HG03432 (cell line): ENCODE results near the gene GRIA4.
"Not testable (repeated sequence)": the region's sequence is repeated elsewhere in the genome, so short reads cannot be mapped to it uniquely, and the experiment has no call there.

Experiments
- ATAC-seq: cut with Tn5 transposase; IDR thresholded peaks from one replicate; pipeline ENCODE4 v1.9.1; 2021; ENCODE audit warnings: mild to moderate bottlenecking, moderate library complexity; ENCODE audit not compliant: unreplicated experiment

GRIA4 gene

DNA sequence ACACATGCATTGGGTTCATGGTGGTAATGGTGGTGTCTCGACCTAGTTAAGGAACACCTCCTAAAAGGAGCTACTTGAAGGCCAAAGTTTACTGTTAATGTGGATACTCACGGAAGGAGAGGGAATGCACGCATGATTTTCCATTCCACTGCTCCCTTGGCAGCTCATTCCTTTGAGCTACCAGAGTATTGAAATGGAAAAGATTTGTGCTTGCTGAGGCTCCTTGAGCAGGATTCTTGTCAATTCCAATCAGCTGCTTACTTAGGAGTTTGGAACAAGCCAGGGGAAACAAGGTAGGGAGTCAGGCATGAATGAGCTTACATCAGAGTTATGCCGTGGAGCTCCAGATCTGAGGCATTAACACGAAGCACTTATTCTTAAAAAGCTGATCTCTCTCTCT, 108.8 kb downstream of the GRIA4 start:
- ATAC-seq: no peak

DNA sequence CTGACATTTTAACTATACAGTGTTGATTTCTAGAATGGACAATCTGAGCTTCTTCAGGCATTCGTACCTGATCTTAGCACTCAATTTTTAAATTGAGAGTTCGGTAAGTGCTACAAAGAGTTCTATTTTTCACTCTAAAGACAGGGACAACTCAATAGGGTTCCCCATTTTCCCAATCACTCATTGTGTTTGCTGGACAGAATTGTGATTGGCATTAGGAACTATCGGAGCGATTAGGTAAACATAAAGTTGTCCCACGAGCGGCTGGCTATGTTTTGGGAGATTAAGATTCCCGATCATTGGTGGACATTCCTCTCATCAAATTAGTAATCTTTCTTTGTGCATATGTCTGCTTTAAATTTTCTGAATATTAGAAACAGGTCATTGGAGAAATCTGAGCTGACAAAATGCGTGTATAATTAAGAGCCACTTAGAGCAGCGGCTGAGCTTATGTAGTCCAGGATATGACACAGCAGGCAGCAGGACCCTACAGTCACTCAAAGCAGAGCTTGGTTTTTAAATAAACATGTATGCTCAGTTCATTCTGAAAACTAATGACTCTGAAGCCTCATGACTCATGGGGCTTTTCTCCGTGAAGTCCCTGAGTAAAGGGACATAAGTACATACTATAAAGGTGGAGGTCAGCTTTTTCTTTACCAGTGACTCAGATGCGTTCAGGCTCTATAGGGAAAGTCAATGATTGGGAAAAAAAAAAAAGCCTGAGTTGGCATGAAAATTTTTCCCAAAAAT, 109.4 kb downstream of the GRIA4 start:
- ATAC-seq: peak; percentile 97

DNA sequence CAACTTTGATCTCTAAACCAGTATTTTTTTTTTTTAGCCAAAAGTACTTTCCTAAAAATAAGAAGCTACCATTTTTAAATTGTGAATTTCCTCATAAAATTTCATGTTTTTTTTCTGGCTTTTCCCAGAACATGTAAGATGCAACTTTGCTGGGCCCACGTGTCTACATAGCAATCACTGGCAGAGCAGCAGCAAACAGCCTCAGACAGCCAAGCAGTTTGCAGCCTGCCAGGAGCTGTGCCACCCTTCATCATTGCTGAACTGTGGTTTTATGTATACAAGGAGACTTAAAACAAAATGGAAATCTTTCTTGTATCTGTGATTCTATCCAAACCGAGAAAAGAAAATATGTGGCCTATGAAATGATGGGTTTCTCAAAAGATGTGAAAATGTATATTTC, 110.2 kb downstream of the GRIA4 start:
- no peak for ATAC-seq

DNA sequence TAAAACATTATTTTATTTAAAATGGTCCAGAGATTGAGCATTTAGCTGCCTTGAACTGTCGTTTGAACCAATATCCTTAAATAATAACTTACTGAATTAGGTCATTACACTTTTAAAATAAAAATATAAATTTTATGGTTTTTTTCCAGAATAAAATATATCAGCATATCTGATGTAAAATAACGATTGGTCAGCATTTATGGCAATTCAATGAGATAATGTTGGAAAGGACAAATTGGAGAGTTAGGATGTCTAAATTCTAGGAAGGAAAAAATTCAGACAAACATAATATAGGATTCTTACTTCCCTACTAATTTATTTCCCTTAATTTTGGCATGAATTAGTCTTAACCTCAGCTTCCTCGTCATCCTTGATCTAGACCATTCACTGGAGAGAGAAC, 113.4 kb downstream of the GRIA4 start:
- no peak for ATAC-seq

DNA sequence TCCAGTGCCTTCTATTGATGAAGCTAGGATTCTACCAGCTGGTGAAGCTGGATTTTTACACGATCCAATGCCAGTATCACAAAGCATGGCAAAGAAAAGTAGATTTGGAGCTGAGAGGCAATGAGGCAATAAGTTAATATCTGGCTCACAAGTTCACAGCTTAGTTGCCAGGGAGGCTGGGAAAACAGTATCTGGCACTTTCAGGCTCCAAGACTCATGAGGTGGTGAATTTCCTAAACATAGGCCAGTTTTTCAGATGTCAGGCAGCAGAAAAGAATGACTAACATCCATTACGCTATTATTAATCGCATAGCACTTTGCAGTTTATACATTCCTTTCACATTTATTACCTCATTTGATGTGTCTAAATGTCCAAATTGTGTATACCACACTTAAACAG, 122.7 kb downstream of the GRIA4 start:
- no peak for ATAC-seq

DNA sequence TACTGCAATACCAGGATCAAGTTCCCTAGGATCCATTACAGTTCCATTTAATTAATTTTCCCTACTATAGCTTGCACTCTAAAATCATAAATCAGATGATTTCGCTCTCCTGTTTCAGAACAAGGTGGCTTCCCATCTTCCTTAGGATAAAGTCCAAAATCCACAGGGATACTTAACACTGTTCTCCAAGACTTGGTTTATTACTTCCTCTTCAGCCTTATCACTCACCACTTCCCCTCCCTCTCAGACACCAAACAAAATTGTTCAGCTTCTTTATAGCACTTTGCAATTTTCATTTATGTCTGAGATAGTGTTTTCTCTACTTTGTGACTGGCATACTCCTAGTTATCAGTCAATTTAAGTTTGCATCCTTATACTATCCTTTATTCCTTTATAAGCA, 124.6 kb downstream of the GRIA4 start:
- ATAC-seq: no peak

DNA sequence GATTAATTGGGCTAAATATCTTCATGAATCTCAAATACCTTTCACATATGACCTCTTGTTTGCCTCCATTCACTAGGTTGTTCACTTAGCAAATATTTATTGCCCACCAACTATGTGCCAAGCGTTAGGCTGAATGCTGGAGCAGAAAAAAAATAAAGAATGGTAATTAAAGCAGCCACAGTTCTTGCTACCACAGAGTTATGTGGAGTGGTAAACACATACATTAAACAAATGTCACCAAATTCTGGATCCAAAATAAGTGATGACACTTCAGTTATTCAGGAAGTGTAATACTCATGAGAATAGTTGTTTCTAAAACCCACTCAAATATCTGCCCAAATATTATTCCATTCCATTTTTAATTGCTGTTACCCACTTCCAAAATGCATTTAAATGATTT, 128.4 kb downstream of the GRIA4 start:
- ATAC-seq: no peak

DNA sequence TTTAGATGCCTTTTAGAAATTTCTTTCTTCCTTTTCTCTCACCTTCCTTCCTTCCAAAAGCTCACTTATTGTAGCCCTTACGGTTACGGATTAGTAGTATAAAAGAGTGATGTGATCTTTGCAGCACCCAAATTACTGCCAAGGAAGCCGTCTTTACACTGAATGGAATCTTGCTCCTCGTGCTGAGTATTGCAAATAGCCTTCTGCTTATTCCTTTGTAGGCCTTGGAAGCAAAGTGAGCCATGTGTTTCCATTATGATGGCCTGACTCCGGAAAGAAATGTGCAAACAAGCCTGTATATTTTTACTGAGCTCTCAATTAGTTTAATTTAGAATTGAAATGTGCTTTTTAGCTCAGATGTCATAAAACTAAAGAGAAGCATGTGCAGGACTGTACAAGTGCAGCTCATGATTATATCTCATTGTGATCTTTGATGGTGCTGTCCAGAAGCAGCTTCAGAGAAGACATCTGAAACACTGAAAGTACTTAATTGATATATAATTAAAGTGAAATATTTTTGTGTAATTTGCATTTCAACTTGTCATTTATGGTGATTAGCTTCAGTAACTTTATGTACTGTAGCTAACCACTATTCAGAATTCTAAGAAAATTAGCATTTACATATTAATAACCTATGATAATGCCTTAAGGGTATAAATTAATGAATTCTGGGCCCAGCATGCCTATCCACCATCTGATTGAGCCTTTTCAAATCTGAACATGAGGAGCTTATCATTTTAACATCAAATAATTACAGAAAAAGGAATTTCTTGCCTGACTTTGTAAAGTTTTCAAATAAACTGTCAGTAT, 129.3 kb downstream of the GRIA4 start:
- no peak for ATAC-seq

DNA sequence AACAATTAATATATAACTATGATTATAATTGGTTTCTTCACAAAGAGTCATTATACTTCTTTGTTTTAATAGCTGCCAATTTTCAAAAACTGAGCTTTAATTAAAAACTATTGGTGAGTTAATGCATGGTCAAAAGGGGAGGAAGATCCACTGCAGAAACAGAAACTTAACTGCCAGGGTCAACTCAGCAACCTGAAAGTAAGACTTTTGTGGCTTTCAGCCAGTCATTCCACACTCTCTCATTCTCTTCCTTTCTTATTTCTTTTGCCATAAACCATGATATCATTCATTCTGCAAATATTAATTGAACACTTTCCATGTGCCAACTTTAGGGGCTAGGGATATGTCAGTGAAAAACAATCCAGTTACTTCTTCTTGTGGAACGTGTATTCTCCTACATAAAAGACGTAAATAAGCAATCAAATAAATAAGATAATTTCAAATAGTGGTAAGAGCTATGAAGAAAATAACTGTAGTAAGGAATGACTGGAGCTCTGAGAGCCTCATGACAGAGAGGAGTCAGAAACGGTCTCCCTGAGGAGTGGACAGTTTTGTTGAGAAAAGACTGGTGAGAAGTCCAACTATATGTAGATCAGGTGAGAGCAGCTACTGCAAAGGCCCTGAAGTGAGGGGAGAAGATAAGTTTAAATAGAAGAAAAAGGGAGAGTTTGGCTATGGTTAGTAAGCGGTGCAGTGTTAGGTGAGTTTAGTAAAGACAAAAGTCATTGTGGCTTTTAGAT, 130.5 kb downstream of the GRIA4 start:
- ATAC-seq: peak; percentile 99

DNA sequence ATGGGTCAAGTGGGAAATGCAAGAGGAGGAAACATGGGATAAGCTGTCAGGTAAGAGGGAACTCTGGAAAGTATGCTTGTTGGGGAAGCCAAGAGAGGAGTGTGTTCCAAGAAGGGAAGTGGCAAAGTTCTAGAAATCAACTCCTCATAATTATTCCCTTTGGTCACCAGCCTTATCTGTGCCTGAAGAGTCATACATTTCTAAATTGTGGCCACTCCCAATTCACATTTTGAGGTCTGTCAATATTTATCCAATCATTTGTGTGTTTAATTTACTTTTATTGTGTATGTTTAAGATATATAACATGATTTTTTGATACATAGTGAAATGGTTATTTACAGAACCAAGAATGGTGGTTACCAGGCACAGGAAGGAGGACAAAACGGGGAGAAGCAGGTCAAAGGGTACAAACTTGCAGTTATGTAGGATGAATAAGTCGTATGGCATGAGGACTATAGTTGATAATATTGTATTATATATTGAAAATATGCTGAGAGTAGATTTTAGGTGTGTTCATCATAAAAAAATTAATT, 131.7 kb downstream of the GRIA4 start:
- no peak for ATAC-seq

DNA sequence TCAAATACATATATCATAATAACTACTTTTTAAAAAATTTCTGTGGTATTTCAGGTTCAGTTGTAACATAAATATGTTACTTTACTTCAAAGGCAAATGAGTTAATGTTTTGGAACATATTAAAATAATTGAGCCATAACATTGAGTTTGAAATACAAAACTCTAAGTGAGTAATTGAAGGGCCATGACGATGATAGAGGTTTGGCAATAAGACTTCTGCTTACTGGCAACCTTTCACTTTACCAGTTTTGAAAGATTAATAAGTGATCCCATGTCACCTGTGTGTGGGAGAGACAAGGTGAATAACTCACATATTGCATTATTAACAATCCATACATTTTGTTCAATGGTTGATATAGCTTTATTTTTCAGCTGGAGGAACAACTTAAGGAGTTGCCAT, 144.4 kb downstream of the GRIA4 start:
- ATAC-seq: no peak

DNA sequence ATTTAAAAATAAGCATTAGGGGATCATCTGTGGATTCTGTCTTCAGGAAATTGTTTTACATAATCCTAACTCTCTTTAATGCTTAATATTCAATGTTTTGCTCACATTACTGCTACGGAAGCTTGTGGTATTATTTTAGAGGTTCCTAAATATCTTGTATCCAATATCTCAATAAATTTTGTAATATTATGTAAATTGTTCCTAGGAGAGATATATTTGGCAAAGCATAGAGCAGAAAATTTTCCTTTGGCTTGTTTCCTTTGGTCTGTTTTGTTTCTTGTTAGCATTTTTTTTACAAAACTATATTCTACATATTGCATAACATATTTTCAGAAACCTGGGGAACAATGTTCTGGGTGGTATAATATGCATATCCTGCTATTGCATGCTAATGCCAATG, 144.8 kb downstream of the GRIA4 start:
- ATAC-seq: no peak

DNA sequence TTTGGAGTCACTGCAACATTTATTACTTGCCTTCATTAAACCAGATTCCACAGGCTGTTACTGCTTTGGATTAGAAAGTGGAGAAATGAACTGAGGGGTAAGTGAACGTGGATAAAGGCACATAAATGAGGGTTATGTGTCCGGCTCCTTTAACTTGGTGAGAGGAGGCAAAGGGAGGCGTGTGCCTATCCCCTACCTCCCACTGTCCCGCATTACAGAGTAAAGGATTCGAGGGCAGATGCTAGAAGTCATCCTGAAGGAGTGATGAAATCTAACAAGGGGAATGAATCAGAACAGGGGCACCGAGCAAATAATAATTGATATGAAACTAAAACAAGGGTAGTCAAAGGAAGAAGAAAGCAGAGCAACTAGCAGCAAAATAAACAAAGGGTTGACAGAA, 147.2 kb downstream of the GRIA4 start:
- ATAC-seq: no peak

DNA sequence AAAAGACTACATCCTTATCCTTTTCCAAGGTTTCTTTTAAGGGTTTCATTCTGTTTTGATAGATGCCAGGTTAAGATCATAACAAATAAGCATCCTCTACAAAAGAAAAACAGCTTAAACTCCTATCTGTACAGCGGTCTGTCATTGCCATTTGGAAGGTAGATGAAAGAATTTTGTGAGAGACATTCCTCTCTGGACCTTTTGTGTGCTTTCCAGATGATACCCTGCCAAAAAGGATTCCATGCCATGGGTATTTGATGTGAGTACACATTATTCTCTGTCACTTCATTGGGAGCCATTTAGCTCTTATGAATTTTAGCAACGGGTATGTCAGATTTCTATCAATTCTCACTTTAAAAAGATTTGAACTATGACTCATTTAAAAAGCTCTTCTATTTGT, 153.7 kb downstream of the GRIA4 start:
- no peak for ATAC-seq

DNA sequence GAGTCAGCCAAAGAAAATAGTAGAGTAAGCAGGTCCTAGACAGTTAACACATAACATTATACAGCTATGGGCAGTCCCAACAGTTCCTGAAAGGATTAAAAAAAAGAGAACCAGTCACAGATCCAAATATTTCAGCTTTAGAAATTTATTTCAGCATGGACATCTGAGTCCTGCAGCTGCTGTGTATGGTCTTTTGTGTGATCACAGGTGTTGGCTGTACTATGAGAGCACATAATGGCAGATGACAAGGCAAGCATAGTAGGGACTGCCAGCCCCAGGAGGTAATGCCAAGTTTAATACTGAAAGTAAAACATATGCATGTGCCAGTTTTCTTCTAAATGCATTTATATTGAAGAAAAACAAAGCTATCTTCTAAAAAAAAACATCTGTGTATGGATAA, 158.1 kb downstream of the GRIA4 start:
- no peak for ATAC-seq

DNA sequence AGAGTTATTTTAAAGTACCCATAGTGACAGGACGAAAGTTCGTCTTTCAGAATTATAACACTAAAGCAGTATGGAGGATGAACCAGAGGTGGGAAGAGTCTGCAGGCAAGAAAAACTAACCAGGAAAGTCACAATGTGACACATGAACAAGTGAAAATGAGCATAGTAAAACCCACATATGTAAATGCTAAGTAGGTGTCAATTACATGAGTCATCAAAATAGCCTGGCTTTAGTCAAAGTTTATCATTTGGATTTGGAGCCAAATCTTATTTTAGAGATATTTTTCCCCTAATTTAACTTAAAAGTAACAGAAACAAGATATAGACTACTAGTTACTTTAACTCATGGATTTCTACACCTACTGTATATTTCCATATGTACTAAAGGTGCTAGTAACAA, 159.8 kb downstream of the GRIA4 start:
- ATAC-seq: no peak

DNA sequence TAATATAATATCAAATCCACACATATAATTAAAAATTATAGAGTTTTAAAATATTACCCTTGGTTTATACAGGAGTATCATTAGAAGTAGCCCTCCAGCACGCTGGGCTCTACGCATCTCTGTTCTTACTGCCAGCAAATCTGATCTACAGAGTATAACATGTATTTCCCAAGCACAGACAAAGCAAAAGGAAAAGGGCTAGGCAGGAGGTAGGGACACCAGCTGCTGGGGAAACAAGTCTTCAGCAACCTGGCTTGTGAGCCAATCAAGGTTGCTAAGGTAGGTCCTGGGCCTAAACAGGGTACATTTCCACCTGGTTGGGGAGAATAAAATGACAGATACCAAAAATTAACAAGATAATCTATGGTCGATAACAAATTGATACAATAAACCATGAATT, 163.6 kb downstream of the GRIA4 start:
- not testable (repeated sequence) for ATAC-seq

DNA sequence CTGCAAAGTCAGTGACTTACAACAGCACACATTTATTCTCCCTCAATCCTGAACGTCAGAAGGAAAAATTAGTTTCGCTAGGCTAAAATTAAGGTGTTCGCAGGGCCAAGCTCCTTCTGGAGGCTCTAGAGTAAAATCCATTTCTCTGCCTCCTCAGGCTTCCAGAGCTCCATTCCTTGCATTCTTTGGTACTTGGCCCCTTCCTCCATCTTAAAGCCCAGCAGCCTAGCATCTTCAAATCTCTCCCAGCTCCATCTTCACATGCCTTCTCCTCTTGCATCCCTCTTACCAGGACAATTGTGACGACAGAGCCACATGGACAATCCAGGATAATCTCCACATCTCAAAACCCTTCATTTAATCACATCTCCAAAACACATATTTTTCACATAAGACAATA, 165.0 kb downstream of the GRIA4 start:
- ATAC-seq: no peak

DNA sequence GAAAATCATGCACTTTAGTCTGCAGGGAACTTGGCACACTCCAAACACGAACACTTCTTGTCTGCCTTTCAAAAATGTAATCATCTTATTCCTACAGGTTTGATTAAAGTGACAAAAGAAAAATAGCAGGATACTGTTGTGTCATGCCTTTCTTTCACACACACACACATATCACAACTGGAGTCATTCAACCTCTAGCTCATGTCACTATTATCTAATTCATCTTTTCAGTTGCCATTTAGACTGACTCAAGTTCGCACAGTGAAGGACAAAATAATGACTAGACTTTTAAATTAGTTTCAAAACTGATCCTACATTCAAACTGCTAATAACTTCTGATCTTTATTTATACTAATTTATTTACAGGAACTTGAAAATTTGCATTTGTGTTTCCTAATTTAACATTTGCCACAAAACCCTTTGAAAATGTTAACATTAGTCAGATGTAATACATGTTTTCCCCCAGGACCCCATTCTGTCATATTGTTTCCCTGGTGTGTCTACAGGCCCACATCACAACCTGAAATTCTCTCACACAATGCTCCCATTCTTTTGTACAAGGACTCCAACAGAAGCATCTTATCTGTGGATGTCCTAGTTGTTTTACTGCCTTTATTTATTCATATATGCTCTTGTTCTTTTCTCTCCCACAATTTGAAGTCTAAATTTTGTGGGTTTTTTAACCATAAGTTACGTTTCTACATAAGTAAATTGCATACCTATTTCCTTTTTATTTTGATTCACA, 171.1 kb downstream of the GRIA4 start:
- ATAC-seq: no peak

DNA sequence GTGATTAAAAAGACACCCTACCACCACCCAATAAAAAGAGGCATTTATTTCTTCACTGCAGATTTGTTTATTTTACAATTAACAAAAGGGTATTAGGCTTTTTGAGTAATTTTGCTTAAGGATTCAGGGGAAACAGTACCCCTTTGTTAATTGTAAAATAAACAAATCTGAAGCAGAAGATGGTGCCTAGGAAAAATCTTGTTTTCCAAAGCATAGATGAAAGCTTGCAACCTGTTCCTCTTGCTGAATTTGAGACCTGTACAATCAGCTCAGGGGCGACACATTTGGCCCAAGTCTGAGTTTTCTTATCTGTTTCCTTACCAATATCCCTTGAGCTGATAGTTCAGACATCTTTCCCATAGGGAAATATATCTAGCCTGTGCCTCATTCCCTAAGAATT, 171.9 kb downstream of the GRIA4 start:
- ATAC-seq: no peak

DNA sequence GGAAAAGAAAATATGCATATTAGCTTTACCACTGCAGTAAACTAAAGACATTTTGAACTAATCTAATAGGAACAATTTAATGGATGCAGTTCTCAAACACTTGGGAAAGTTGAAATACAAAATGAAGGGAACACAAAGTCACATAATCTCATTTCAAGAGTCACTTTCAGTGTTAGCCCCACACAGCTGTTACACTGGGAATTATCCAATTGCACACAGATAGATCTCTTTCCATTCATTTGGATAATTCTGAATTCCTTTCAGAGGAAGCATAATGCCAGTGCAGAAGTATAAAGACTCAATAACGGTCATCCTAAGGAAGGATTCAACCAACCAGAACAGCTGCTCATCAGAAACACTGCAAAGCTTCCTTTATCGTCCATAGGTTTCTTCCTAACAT, 173.3 kb downstream of the GRIA4 start:
- ATAC-seq: no peak
